ENCODE results near the gene TMED5.

TMED5 gene

GRCh38 chr1:93137604-93138292 is 42.5 kb downstream of the TMED5 start:
- no peaks in the 10 kb centered on the region for H3K9me3 ChIP-seq (ENCODE audit: control insufficient read depth in 5 of 5, low read length in 5 of 5)
- peaks cover 18 to 43% (median 30%) of the 10 kb centered on the region in 5 donors for H3K36me3 ChIP-seq (ENCODE audit: control insufficient read depth in 5 of 5, insufficient read depth in 5 of 5, low read length in 5 of 5)
- no peak overlapping the region for H3K4me3 ChIP-seq (ENCODE audit: low read depth in 1 of 5, low read length in 5 of 5)
- H3K4me1 ChIP-seq (ENCODE audit: control insufficient read depth in 5 of 5, insufficient read depth in 5 of 5, low read length in 5 of 5): no peaks in the 10 kb centered on the region
- H3K27ac ChIP-seq (ENCODE audit: low read depth, low read length): no peak overlapping the region
- H3K9ac ChIP-seq (ENCODE audit: low read length in 5 of 5): no peak overlapping the region
- H3K27me3 ChIP-seq (ENCODE audit: control insufficient read depth in 5 of 5, insufficient read depth in 4 of 5, low read length in 5 of 5): no peaks in the 10 kb centered on the region

- H3K4me3 ChIP-seq (ENCODE audit: low read depth in 1 of 5, low read length in 5 of 5): no peak overlapping the region
- H3K9ac ChIP-seq (ENCODE audit: low read length in 5 of 5): no peak overlapping the region
- no peak overlapping the region for H3K27ac ChIP-seq (ENCODE audit: low read depth, low read length)
- H3K9me3 ChIP-seq (ENCODE audit: control insufficient read depth in 5 of 5, low read length in 5 of 5): no peaks in the 10 kb centered on the region
- peaks cover 18 to 43% (median 30%) of the 10 kb centered on the region in 5 donors for H3K36me3 ChIP-seq (ENCODE audit: control insufficient read depth in 5 of 5, insufficient read depth in 5 of 5, low read length in 5 of 5)
- H3K4me1 ChIP-seq (ENCODE audit: control insufficient read depth in 5 of 5, insufficient read depth in 5 of 5, low read length in 5 of 5): no peaks in the 10 kb centered on the region
- H3K27me3 ChIP-seq (ENCODE audit: control insufficient read depth in 5 of 5, insufficient read depth in 4 of 5, low read length in 5 of 5): no peaks in the 10 kb centered on the region
Measured at GRCh38 chr1:93136445-93136844, 43.8 kb downstream of the TMED5 start.

- Histone ChIP-seq H3K36me3 (ENCODE audit: control insufficient read depth in 5 of 5, insufficient read depth in 5 of 5, low read length in 5 of 5) (peaks cover 18 to 47% (median 28%) of the 10 kb centered on the region in 5 donors), H3K27me3 (ENCODE audit: control insufficient read depth in 5 of 5, insufficient read depth in 4 of 5, low read length in 5 of 5) (no peaks in the 10 kb centered on the region), H3K4me3 (ENCODE audit: low read depth in 1 of 5, low read length in 5 of 5) (no peak overlapping the region), H3K4me1 (ENCODE audit: control insufficient read depth in 5 of 5, insufficient read depth in 5 of 5, low read length in 5 of 5) (no peaks in the 10 kb centered on the region), H3K27ac (ENCODE audit: low read depth, low read length) (no peak overlapping the region), H3K9me3 (ENCODE audit: control insufficient read depth in 5 of 5, low read length in 5 of 5) (no peaks in the 10 kb centered on the region), H3K9ac (ENCODE audit: low read length in 5 of 5) (no peak overlapping the region)
Measured at GRCh38 chr1:93132638-93133037, 47.6 kb downstream of the TMED5 start.

GRCh38 chr1:93129507-93130099 is 50.6 kb downstream of the TMED5 start:
- Histone ChIP-seq H3K9ac (ENCODE audit: low read length in 5 of 5) (no peak overlapping the region), H3K27ac (ENCODE audit: low read depth, low read length) (no peak overlapping the region), H3K4me1 (ENCODE audit: control insufficient read depth in 5 of 5, insufficient read depth in 5 of 5, low read length in 5 of 5) (no peaks in the 10 kb centered on the region), H3K36me3 (ENCODE audit: control insufficient read depth in 5 of 5, insufficient read depth in 5 of 5, low read length in 5 of 5) (peaks cover 4 to 19% (median 9%) of the 10 kb centered on the region in 5 donors), H3K27me3 (ENCODE audit: control insufficient read depth in 5 of 5, insufficient read depth in 4 of 5, low read length in 5 of 5) (no peaks in the 10 kb centered on the region), H3K4me3 (ENCODE audit: low read depth in 1 of 5, low read length in 5 of 5) (no peak overlapping the region), H3K9me3 (ENCODE audit: control insufficient read depth in 5 of 5, low read length in 5 of 5) (no peaks in the 10 kb centered on the region)

GRCh38 chr1:93124556-93125355 is 55.5 kb downstream of the TMED5 start:
- H3K36me3 ChIP-seq (ENCODE audit: control insufficient read depth in 5 of 5, insufficient read depth in 5 of 5, low read length in 5 of 5): peaks cover under 1 to 14% (median 9%) of the 10 kb centered on the region in 5 donors
- no peaks in the 10 kb centered on the region for H3K9me3 ChIP-seq (ENCODE audit: control insufficient read depth in 5 of 5, low read length in 5 of 5)
- no peaks in the 10 kb centered on the region for H3K27me3 ChIP-seq (ENCODE audit: control insufficient read depth in 5 of 5, insufficient read depth in 4 of 5, low read length in 5 of 5)
- H3K27ac ChIP-seq (ENCODE audit: low read depth, low read length): no peak overlapping the region
- no peak overlapping the region for H3K4me3 ChIP-seq (ENCODE audit: low read depth in 1 of 5, low read length in 5 of 5)
- no peaks in the 10 kb centered on the region for H3K4me1 ChIP-seq (ENCODE audit: control insufficient read depth in 5 of 5, insufficient read depth in 5 of 5, low read length in 5 of 5)
- no peak overlapping the region for H3K9ac ChIP-seq (ENCODE audit: low read length in 5 of 5)

GRCh38 chr1:93123201-93123783 is 56.9 kb downstream of the TMED5 start:
- no peak overlapping the region for H3K4me3 ChIP-seq (ENCODE audit: low read depth in 1 of 5, low read length in 5 of 5)
- no peak overlapping the region for H3K9ac ChIP-seq (ENCODE audit: low read length in 5 of 5)
- no peaks in the 10 kb centered on the region for H3K9me3 ChIP-seq (ENCODE audit: control insufficient read depth in 5 of 5, low read length in 5 of 5)
- H3K36me3 ChIP-seq (ENCODE audit: control insufficient read depth in 5 of 5, insufficient read depth in 5 of 5, low read length in 5 of 5): peaks cover 6 to 23% (median 16%) of the 10 kb centered on the region in 5 donors
- no peaks in the 10 kb centered on the region for H3K27me3 ChIP-seq (ENCODE audit: control insufficient read depth in 5 of 5, insufficient read depth in 4 of 5, low read length in 5 of 5)
- no peaks in the 10 kb centered on the region for H3K4me1 ChIP-seq (ENCODE audit: control insufficient read depth in 5 of 5, insufficient read depth in 5 of 5, low read length in 5 of 5)
- H3K27ac ChIP-seq (ENCODE audit: low read depth, low read length): no peak overlapping the region

- H3K9me3 ChIP-seq (ENCODE audit: control insufficient read depth in 5 of 5, low read length in 5 of 5): no peaks in the 10 kb centered on the region
- H3K4me3 ChIP-seq (ENCODE audit: low read depth in 1 of 5, low read length in 5 of 5): no peak overlapping the region
- H3K36me3 ChIP-seq (ENCODE audit: control insufficient read depth in 5 of 5, insufficient read depth in 5 of 5, low read length in 5 of 5): peaks cover 13 to 40% (median 19%) of the 10 kb centered on the region in 5 donors
- H3K4me1 ChIP-seq (ENCODE audit: control insufficient read depth in 5 of 5, insufficient read depth in 5 of 5, low read length in 5 of 5): no peaks in the 10 kb centered on the region
- peak overlapping the region in 1 of 5 donors; percentile 20 for H3K9ac ChIP-seq (ENCODE audit: low read length in 5 of 5)
- no peaks in the 10 kb centered on the region for H3K27me3 ChIP-seq (ENCODE audit: control insufficient read depth in 5 of 5, insufficient read depth in 4 of 5, low read length in 5 of 5)
- H3K27ac ChIP-seq (ENCODE audit: low read depth, low read length): no peak overlapping the region
Measured at GRCh38 chr1:93120614-93121013, 59.6 kb downstream of the TMED5 start.

GRCh38 chr1:93114391-93114790 is 65.8 kb downstream of the TMED5 start:
- H3K36me3 ChIP-seq (ENCODE audit: control insufficient read depth in 5 of 5, insufficient read depth in 5 of 5, low read length in 5 of 5): peaks cover 12 to 35% (median 25%) of the 10 kb centered on the region in 5 donors
- H3K4me3 ChIP-seq (ENCODE audit: low read depth in 1 of 5, low read length in 5 of 5): no peak overlapping the region
- no peaks in the 10 kb centered on the region for H3K27me3 ChIP-seq (ENCODE audit: control insufficient read depth in 5 of 5, insufficient read depth in 4 of 5, low read length in 5 of 5)
- no peaks in the 10 kb centered on the region for H3K9me3 ChIP-seq (ENCODE audit: control insufficient read depth in 5 of 5, low read length in 5 of 5)
- H3K9ac ChIP-seq (ENCODE audit: low read length in 5 of 5): no peak overlapping the region
- H3K4me1 ChIP-seq (ENCODE audit: control insufficient read depth in 5 of 5, insufficient read depth in 5 of 5, low read length in 5 of 5): no peaks in the 10 kb centered on the region
- no peak overlapping the region for H3K27ac ChIP-seq (ENCODE audit: low read depth, low read length)

- H3K4me1 ChIP-seq (ENCODE audit: control insufficient read depth in 5 of 5, insufficient read depth in 5 of 5, low read length in 5 of 5): no peaks in the 10 kb centered on the region
- peaks cover 0 to 2% (median 0%) of the 10 kb centered on the region in 5 donors for H3K9me3 ChIP-seq (ENCODE audit: control insufficient read depth in 5 of 5, low read length in 5 of 5)
- no peaks in the 10 kb centered on the region for H3K27me3 ChIP-seq (ENCODE audit: control insufficient read depth in 5 of 5, insufficient read depth in 4 of 5, low read length in 5 of 5)
- H3K36me3 ChIP-seq (ENCODE audit: control insufficient read depth in 5 of 5, insufficient read depth in 5 of 5, low read length in 5 of 5): peaks cover 10 to 28% (median 19%) of the 10 kb centered on the region in 5 donors
- H3K9ac ChIP-seq (ENCODE audit: low read length in 5 of 5): no peak overlapping the region
- H3K27ac ChIP-seq (ENCODE audit: low read depth, low read length): no peak overlapping the region
- no peak overlapping the region for H3K4me3 ChIP-seq (ENCODE audit: low read depth in 1 of 5, low read length in 5 of 5)
Measured at GRCh38 chr1:93113127-93113526, 67.1 kb downstream of the TMED5 start.
